Progenitor cell of endocrine pancreas (in vitro differentiated cells): ENCODE data around the gene EXOC8. TPM values are rescaled to one million over a fixed set of nuclear protein-coding genes. Genes with fewer than 3 reads are reported as not detected.
"Not testable (repeated sequence)": the region's sequence is repeated elsewhere in the genome, so short reads cannot be mapped to it uniquely, and the experiment has no call there.

Experiments
- DNase-seq: peaks from one replicate; pipeline ENCODE4 v3.0.0; 2021; ENCODE audit warnings: low spot score; ENCODE audit not compliant: unreplicated experiment
- H3K27ac Mint-ChIP-seq: 2 replicates; pipeline ENCODE4 v1.8.0; 2021; ENCODE audit warnings: mild to moderate bottlenecking, moderate library complexity, mixed read lengths
- H3K27me3 Mint-ChIP-seq: 2 replicates; pipeline ENCODE4 v1.8.0; 2021; ENCODE audit warnings: mixed read lengths
- H3K36me3 Mint-ChIP-seq: 2 replicates; pipeline ENCODE4 v1.8.0; 2022; ENCODE audit warnings: mixed read lengths; ENCODE audit not compliant: insufficient read depth
- H3K4me1 Mint-ChIP-seq: 2 replicates; pipeline ENCODE4 v1.8.0; 2021; ENCODE audit warnings: low read depth, mixed read lengths
- H3K4me3 Mint-ChIP-seq: 2 replicates; pipeline ENCODE4 v1.8.0; 2021; ENCODE audit warnings: low read depth, mild to moderate bottlenecking, moderate library complexity, mixed read lengths
- H3K9me3 Mint-ChIP-seq: 2 replicates; pipeline ENCODE4 v1.8.0; 2021; ENCODE audit warnings: low read depth, mixed read lengths
- total RNA-seq: library from RNA; stranded (reverse); gene quantifications from 2 replicates; pipeline ENCODE4 v1.2.1, GENCODE V29; 2021
- TF ChIP-seq, protein P1 (sequence below): fragments of 200-600 bp; sonication (generic); IDR thresholded peaks from one replicate; pipeline ENCODE4 v1.5.0; 2021; ENCODE audit warnings: antibody characterized with exemption, mild to moderate bottlenecking; ENCODE audit not compliant: unreplicated experiment

EXOC8 gene
- total RNA-seq, 1 donor from 2014 or later = 9.6 TPM

DNA sequence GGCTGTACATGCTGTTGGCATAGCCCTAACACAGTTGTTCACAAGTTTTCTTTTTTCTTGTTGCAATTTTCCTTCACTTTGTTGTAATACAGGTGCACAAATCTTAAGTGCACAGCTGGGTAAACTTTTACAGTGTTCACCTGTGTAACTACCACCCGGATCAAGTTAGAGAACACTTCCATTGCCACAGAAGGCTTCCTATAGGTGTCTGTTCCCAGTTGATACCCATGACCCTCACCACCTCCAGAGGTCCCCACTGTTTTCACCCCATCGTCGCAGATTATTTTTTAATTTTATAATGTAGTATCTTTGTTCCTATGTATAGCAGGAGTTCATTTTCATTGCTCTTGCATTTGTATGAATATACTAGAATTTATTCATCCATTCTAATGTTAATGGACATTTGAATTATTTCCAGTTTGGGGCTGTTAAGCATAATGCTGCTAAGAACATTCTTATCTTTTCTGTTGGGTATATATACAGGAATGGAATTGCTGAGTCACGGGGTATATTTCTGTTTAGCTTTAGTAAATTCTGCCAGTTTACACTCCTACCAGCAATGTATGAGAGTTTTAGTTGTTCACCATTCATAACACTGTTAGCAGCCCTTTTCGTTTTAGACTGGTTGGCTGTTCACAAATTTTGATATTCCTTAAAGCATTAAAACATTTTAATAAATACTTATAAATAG, 16.8 kb upstream of the EXOC8 start:
- no peaks in the 10 kb centered on the region for H3K27me3 Mint-ChIP-seq
- H3K36me3 Mint-ChIP-seq = peaks cover 15% of the 10 kb centered on the region

DNA sequence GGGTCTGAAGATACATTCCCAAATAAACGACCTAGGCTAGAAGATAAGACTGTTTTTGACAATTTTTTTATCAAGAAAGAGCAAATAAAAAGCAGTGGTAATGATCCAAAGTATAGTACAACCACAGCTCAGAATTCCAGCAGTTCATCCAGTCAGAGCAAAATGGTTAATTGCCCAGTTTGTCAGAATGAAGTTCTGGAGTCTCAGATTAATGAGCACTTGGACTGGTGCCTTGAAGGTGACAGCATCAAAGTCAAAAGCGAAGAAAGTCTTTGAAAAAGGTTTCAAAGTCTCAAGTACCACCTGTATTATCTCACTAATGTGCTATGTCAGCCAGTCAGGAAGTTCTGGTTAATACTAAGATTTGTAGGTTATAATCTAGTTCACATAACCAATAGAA, 15.4 kb upstream of the EXOC8 start:
- no peak overlapping the region for H3K27ac Mint-ChIP-seq
- H3K27me3 Mint-ChIP-seq = no peaks in the 10 kb centered on the region
- no peak for DNase-seq
- H3K9me3 Mint-ChIP-seq = no peaks in the 10 kb centered on the region
- H3K4me3 Mint-ChIP-seq = no peak overlapping the region
- TF ChIP-seq, protein P1, sequence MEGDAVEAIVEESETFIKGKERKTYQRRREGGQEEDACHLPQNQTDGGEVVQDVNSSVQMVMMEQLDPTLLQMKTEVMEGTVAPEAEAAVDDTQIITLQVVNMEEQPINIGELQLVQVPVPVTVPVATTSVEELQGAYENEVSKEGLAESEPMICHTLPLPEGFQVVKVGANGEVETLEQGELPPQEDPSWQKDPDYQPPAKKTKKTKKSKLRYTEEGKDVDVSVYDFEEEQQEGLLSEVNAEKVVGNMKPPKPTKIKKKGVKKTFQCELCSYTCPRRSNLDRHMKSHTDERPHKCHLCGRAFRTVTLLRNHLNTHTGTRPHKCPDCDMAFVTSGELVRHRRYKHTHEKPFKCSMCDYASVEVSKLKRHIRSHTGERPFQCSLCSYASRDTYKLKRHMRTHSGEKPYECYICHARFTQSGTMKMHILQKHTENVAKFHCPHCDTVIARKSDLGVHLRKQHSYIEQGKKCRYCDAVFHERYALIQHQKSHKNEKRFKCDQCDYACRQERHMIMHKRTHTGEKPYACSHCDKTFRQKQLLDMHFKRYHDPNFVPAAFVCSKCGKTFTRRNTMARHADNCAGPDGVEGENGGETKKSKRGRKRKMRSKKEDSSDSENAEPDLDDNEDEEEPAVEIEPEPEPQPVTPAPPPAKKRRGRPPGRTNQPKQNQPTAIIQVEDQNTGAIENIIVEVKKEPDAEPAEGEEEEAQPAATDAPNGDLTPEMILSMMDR = no peak
- peaks cover 18% of the 10 kb centered on the region for H3K36me3 Mint-ChIP-seq
- H3K4me1 Mint-ChIP-seq = peaks cover 2% of the 10 kb centered on the region

More for the DNA sequence above, 16.8 kb upstream of the EXOC8 start:
- H3K27ac Mint-ChIP-seq = no peak overlapping the region
- H3K4me3 Mint-ChIP-seq = no peak overlapping the region
- no peaks in the 10 kb centered on the region for H3K9me3 Mint-ChIP-seq
- TF ChIP-seq, protein P1 = no peak
- peaks cover 2% of the 10 kb centered on the region for H3K4me1 Mint-ChIP-seq
- DNase-seq = no peak

DNA sequence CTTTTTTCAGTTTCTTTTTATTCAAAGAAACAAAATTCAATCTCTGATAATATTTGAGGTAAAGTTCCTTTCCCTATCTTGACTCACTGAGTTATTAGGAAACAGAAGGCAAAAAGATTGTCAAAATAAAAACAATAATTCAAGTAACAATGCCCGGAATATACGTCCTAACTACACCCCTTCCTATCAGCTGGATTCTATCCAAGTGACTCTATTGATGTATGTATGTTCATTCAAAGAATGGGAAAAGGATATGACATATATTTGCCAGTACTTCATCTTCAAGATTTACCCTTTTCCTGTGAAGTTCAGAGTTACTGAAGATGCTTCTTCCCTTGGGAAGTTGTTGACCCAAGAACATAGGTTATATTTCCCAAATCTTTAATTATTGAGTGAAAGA, 14.2 kb upstream of the EXOC8 start:
- no peaks in the 10 kb centered on the region for H3K27me3 Mint-ChIP-seq
- no peaks in the 10 kb centered on the region for H3K4me1 Mint-ChIP-seq
- H3K9me3 Mint-ChIP-seq = no peaks in the 10 kb centered on the region
- peaks cover 18% of the 10 kb centered on the region for H3K36me3 Mint-ChIP-seq
- DNase-seq = no peak
- TF ChIP-seq, protein P1 = no peak
- no peak overlapping the region for H3K27ac Mint-ChIP-seq
- H3K4me3 Mint-ChIP-seq = no peak overlapping the region

GRCh38 chr1:231348856-231349255, 11.2 kb upstream of the EXOC8 start:
- H3K36me3 Mint-ChIP-seq = peaks cover 24% of the 10 kb centered on the region
- not testable (repeated sequence) for H3K27me3 Mint-ChIP-seq, H3K4me1 Mint-ChIP-seq, H3K4me3 Mint-ChIP-seq, H3K27ac Mint-ChIP-seq, DNase-seq, H3K9me3 Mint-ChIP-seq

DNA sequence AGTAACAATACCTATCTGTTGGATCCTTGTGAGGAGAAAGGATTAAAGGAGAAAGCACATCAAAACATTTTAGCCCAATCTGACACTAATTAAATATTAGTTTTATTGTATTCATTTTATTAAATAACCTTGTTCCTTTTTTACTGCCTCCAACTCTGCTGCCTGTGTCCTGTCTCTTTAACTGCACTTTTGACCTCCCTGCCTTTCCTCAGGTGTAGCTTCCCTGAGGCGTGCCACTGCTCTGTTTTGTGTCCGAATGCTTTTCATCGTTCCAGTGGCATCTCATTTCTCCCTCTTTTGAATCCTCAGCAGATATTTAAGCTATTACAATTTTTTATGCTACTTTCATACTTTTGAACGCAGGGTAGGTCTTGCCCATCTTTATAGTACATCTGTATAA, 10.8 kb upstream of the EXOC8 start:
- H3K27me3 Mint-ChIP-seq = no peaks in the 10 kb centered on the region
- TF ChIP-seq, protein P1 = no peak
- H3K4me1 Mint-ChIP-seq = no peaks in the 10 kb centered on the region
- no peak overlapping the region for H3K4me3 Mint-ChIP-seq
- H3K9me3 Mint-ChIP-seq = no peaks in the 10 kb centered on the region
- DNase-seq = no peak
- H3K27ac Mint-ChIP-seq = no peak overlapping the region
- peaks cover 24% of the 10 kb centered on the region for H3K36me3 Mint-ChIP-seq

GRCh38 chr1:231347961-231348360, 10.3 kb upstream of the EXOC8 start:
- DNase-seq = no peak
- Mint-ChIP-seq H3K27ac (no peak overlapping the region), H3K4me3 (no peak overlapping the region), H3K9me3 (no peaks in the 10 kb centered on the region), H3K27me3 (no peaks in the 10 kb centered on the region), H3K4me1 (no peaks in the 10 kb centered on the region), H3K36me3 (peaks cover 24% of the 10 kb centered on the region)
- TF ChIP-seq, protein P1 = no peak
